Measurements from ENCODE around the gene RTTN.

Gene RTTN

DNA sequence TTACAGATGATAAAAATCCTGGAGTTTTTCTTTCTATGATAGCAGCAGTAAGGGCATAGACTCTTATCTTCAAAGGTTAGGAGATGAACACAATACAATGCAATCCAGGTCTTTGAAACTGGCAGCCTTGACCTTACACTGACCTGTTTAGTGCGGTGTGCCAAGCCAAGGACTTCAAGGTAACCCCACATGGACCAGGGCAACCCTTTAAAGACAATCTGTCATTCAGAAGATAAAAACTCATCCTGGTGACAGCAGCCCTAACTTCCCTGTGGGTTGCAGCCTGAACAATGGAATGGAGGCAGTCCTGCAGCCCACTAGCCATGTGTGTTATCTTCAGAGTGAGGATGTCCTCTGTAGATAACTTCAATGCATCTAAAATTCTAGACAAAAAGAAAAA, 78.1 kb downstream of the RTTN start:
- H3K9me3 Mint-ChIP-seq = peaks cover 7% of the 10 kb centered on the region
- H3K27me3 Mint-ChIP-seq (ENCODE audit: low read depth, poor library complexity) = no peaks in the 10 kb centered on the region
- H3K4me1 Mint-ChIP-seq = no peaks in the 10 kb centered on the region
- H3K4me3 Mint-ChIP-seq = no peak overlapping the region
- peaks cover 22% of the 10 kb centered on the region for H3K36me3 Mint-ChIP-seq (ENCODE audit: low read depth)
- TF ChIP-seq, protein P1, sequence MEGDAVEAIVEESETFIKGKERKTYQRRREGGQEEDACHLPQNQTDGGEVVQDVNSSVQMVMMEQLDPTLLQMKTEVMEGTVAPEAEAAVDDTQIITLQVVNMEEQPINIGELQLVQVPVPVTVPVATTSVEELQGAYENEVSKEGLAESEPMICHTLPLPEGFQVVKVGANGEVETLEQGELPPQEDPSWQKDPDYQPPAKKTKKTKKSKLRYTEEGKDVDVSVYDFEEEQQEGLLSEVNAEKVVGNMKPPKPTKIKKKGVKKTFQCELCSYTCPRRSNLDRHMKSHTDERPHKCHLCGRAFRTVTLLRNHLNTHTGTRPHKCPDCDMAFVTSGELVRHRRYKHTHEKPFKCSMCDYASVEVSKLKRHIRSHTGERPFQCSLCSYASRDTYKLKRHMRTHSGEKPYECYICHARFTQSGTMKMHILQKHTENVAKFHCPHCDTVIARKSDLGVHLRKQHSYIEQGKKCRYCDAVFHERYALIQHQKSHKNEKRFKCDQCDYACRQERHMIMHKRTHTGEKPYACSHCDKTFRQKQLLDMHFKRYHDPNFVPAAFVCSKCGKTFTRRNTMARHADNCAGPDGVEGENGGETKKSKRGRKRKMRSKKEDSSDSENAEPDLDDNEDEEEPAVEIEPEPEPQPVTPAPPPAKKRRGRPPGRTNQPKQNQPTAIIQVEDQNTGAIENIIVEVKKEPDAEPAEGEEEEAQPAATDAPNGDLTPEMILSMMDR (IDR thresholded peaks at IDR 0.05) = no peak
- no peak overlapping the region for H3K27ac Mint-ChIP-seq
- DNase-seq = no peak

DNA sequence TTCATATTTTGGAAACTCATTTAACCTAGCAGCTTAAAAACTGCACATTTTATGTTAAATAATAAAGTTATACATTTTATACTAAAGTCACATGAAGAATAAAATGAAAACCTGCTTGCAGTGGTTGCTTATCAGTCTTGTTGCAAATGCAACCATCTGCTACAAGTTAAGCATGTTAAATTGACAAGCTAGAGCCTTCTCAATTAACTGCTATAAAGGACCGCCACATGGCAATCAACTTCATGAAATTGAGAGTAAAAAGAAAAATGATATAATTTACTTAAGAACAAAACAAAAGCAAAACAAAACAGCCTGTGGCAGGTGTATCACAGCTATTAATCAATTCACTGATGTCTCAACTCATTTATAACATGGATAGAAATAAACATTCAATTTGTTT, 78.7 kb downstream of the RTTN start:
- H3K27me3 Mint-ChIP-seq (ENCODE audit: low read depth, poor library complexity) = no peaks in the 10 kb centered on the region
- no peak overlapping the region for H3K4me3 Mint-ChIP-seq
- H3K36me3 Mint-ChIP-seq (ENCODE audit: low read depth) = peaks cover 22% of the 10 kb centered on the region
- no peak overlapping the region for H3K27ac Mint-ChIP-seq
- peaks cover 7% of the 10 kb centered on the region for H3K9me3 Mint-ChIP-seq
- H3K4me1 Mint-ChIP-seq = no peaks in the 10 kb centered on the region
- no peak for DNase-seq
- TF ChIP-seq, protein P1 (IDR thresholded peaks at IDR 0.05) = no peak

DNA sequence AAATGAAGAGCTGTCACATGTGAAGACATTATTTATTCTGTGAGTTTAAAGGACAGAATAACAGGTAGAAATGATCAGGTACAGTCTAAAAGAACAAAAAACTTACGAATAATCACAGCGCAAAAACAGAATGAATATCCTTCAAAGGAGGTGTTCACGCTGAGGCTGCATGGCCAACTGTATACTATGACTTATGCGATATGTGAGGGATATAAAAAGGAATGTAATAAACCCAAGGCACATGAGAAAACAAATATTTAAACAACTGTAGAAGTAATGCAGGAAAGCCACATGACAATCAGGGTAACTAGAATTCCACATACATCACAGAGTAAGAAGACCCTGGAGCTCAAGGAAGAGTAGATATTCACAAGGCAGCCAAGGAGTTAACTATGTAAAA, 81.3 kb downstream of the RTTN start:
- Mint-ChIP-seq H3K9me3 (no peaks in the 10 kb centered on the region), H3K27ac (no peak overlapping the region), H3K27me3 (ENCODE audit: low read depth, poor library complexity) (no peaks in the 10 kb centered on the region), H3K36me3 (ENCODE audit: low read depth) (peaks cover 16% of the 10 kb centered on the region), H3K4me3 (no peak overlapping the region), H3K4me1 (no peaks in the 10 kb centered on the region)
- no peak for DNase-seq
- TF ChIP-seq, protein P1 (IDR thresholded peaks at IDR 0.05) = no peak

DNA sequence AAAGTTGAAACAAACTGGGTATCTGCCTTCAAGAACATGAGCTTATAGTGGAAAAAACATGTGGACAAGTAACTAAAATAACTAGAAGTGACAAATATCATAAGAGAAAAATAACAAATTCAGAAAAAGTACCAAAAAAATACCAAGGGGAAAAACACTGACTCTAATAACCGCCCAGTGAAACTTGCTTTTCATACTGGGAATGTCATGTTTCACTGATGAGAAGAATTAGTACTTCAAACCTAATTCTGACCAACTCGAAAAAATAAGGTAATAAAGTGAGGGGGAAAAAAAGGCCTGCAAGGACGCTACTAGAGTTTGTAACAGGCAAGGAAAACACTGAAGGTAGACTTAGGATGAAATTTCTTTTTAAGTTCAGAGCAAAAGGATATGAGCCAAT, 83.6 kb downstream of the RTTN start:
- Mint-ChIP-seq H3K27me3 (ENCODE audit: low read depth, poor library complexity) (no peaks in the 10 kb centered on the region), H3K27ac (peak overlapping the region; percentile 12), H3K4me1 (no peaks in the 10 kb centered on the region), H3K9me3 (peaks cover 6% of the 10 kb centered on the region), H3K4me3 (no peak overlapping the region), H3K36me3 (ENCODE audit: low read depth) (peaks cover 30% of the 10 kb centered on the region)
- TF ChIP-seq, protein P1 (IDR thresholded peaks at IDR 0.05) = no peak
- no peak for DNase-seq

DNA sequence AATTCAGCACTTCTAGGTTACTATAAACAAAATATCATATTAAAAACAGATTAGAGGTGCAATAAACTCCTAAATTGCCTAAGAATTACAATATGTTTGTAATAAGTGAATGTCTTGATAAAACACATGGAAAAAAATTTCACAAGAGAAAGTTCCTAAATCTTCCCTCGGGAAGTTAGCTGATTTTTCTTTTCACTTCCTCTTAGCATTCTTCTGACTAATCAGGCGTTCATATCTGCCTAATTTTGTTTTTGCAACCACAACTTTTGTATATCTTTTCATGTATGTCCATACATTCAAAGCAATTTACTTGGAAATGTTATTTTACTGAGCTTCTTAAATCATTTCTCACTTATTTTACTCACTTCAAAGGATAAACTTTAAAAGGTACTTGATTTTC, 88.5 kb downstream of the RTTN start:
- H3K27ac Mint-ChIP-seq = no peak overlapping the region
- H3K4me1 Mint-ChIP-seq = no peaks in the 10 kb centered on the region
- no peak overlapping the region for H3K4me3 Mint-ChIP-seq
- DNase-seq = no peak
- peaks cover 51% of the 10 kb centered on the region for H3K36me3 Mint-ChIP-seq (ENCODE audit: low read depth)
- TF ChIP-seq, protein P1 (IDR thresholded peaks at IDR 0.05) = no peak
- no peaks in the 10 kb centered on the region for H3K27me3 Mint-ChIP-seq (ENCODE audit: low read depth, poor library complexity)
- H3K9me3 Mint-ChIP-seq = peaks cover 6% of the 10 kb centered on the region

DNA sequence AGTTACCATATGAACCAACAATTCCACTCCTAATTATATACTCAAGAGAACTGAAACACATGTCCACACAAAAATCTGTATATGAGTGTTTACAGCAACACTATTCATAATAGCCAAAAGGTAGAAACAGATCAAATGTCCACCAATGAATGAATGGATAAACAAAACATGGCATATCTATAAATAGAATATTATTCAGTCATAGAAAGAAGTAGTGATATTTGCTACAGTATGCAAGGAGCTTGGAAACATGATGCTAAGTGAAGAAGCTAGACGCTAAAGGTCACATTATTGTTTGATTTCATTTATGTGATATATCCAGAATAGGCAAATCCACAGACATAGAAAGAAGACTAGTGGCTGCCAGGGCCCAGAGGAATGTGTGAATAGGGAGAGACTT, 92.0 kb downstream of the RTTN start:
- peaks cover 5% of the 10 kb centered on the region for H3K9me3 Mint-ChIP-seq
- H3K4me3 Mint-ChIP-seq = no peak overlapping the region
- H3K27me3 Mint-ChIP-seq (ENCODE audit: low read depth, poor library complexity) = no peaks in the 10 kb centered on the region
- H3K4me1 Mint-ChIP-seq = no peaks in the 10 kb centered on the region
- DNase-seq = no peak
- TF ChIP-seq, protein P1 (IDR thresholded peaks at IDR 0.05) = no peak
- peaks cover 62% of the 10 kb centered on the region for H3K36me3 Mint-ChIP-seq (ENCODE audit: low read depth)
- H3K27ac Mint-ChIP-seq = no peak overlapping the region
